Measurements from ENCODE around the gene DPH3.

- TF ChIP-seq, protein P1, sequence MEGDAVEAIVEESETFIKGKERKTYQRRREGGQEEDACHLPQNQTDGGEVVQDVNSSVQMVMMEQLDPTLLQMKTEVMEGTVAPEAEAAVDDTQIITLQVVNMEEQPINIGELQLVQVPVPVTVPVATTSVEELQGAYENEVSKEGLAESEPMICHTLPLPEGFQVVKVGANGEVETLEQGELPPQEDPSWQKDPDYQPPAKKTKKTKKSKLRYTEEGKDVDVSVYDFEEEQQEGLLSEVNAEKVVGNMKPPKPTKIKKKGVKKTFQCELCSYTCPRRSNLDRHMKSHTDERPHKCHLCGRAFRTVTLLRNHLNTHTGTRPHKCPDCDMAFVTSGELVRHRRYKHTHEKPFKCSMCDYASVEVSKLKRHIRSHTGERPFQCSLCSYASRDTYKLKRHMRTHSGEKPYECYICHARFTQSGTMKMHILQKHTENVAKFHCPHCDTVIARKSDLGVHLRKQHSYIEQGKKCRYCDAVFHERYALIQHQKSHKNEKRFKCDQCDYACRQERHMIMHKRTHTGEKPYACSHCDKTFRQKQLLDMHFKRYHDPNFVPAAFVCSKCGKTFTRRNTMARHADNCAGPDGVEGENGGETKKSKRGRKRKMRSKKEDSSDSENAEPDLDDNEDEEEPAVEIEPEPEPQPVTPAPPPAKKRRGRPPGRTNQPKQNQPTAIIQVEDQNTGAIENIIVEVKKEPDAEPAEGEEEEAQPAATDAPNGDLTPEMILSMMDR (conservative IDR thresholded peaks at IDR 0.05) = no peak
- no peak for TF ChIP-seq EZH2 (IDR thresholded peaks at IDR 0.05; ENCODE audit: low read depth)
These were observed 26.1 kb upstream of the DPH3 start for GRCh38 chr3:16290827-16291196.

Measured in PC-9 (cell line).